ENCODE results near the gene ELP4. TPM values are rescaled to one million over a fixed set of nuclear protein-coding genes. Genes with fewer than 3 reads are reported as not detected.

The ELP4 gene
- total RNA-seq, 4 donors from 2014 or later: 28.5 to 37.6 (median 32.3) TPM

GRCh38 chr11:31763296-31763695 lies 253.7 kb downstream of the ELP4 start:
- no peaks in the 10 kb centered on the region for H3K4me1 ChIP-seq
- no peaks in the 10 kb centered on the region for H3K9me3 ChIP-seq
- no peaks in the 10 kb centered on the region for H3K36me3 ChIP-seq
- DNase-seq (ENCODE audit: low spot score in 2 of 2): no peak
- no peak overlapping the region for H3K4me3 ChIP-seq
- no peak for TF ChIP-seq EP300 (IDR thresholded peaks at IDR 0.05)
- TF ChIP-seq CTCF (IDR thresholded peaks at IDR 0.05): no peak
- TF ChIP-seq POLR2AphosphoS5 (IDR thresholded peaks at IDR 0.05): no peak
- no peak for TF ChIP-seq POLR2A (IDR thresholded peaks at IDR 0.05)
- no peak overlapping the region for H3K27ac ChIP-seq
- H3K27me3 ChIP-seq: no peaks in the 10 kb centered on the region

GRCh38 chr11:31764261-31764660 lies 254.7 kb downstream of the ELP4 start:
- TF ChIP-seq EP300 (IDR thresholded peaks at IDR 0.05) (no peak), POLR2A (IDR thresholded peaks at IDR 0.05) (no peak), POLR2AphosphoS5 (IDR thresholded peaks at IDR 0.05) (no peak), CTCF (IDR thresholded peaks at IDR 0.05) (no peak)
- no peaks in the 10 kb centered on the region for H3K27me3 ChIP-seq
- H3K36me3 ChIP-seq: no peaks in the 10 kb centered on the region
- H3K4me1 ChIP-seq: no peaks in the 10 kb centered on the region
- 95% methylated on average over 5 of the region's 5 CpGs for WGBS
- no peak for DNase-seq (ENCODE audit: low spot score in 2 of 2)
- no peak overlapping the region for H3K27ac ChIP-seq
- no peak overlapping the region for H3K4me3 ChIP-seq
- H3K9me3 ChIP-seq: no peaks in the 10 kb centered on the region

- H3K4me3 ChIP-seq: no peak overlapping the region
- 69% methylated on average over 5 of the region's 5 CpGs for WGBS
- H3K9me3 ChIP-seq: no peaks in the 10 kb centered on the region
- no peaks in the 10 kb centered on the region for H3K4me1 ChIP-seq
- no peaks in the 10 kb centered on the region for H3K36me3 ChIP-seq
- H3K27me3 ChIP-seq: no peaks in the 10 kb centered on the region
- DNase-seq (ENCODE audit: low spot score in 2 of 2): no peak
- no peak overlapping the region for H3K27ac ChIP-seq
- TF ChIP-seq POLR2AphosphoS5 (IDR thresholded peaks at IDR 0.05): no peak
These were observed 255.2 kb downstream of the ELP4 start for GRCh38 chr11:31764766-31765165.

- DNase-seq (ENCODE audit: low spot score in 2 of 2): no peak
- TF ChIP-seq POLR2A (IDR thresholded peaks at IDR 0.05): no peak
- no peak for TF ChIP-seq POLR2AphosphoS5 (IDR thresholded peaks at IDR 0.05)
- TF ChIP-seq EP300 (IDR thresholded peaks at IDR 0.05): no peak
- TF ChIP-seq CTCF (IDR thresholded peaks at IDR 0.05): no peak
- H3K4me1 ChIP-seq: no peaks in the 10 kb centered on the region
- no peaks in the 10 kb centered on the region for H3K27me3 ChIP-seq
- no peaks in the 10 kb centered on the region for H3K9me3 ChIP-seq
- 95% methylated on average over 3 of the region's 3 CpGs for WGBS
- no peaks in the 10 kb centered on the region for H3K36me3 ChIP-seq
- no peak overlapping the region for H3K27ac ChIP-seq
- H3K4me3 ChIP-seq: no peak overlapping the region
These were observed 257.5 kb downstream of the ELP4 start for GRCh38 chr11:31767066-31767465.

GRCh38 chr11:31767685-31768084 lies 258.1 kb downstream of the ELP4 start:
- no peak for TF ChIP-seq POLR2A (IDR thresholded peaks at IDR 0.05)
- no peak for TF ChIP-seq POLR2AphosphoS5 (IDR thresholded peaks at IDR 0.05)
- no peak for TF ChIP-seq CTCF (IDR thresholded peaks at IDR 0.05)
- TF ChIP-seq EP300 (IDR thresholded peaks at IDR 0.05): no peak
- Histone ChIP-seq H3K4me1 (no peaks in the 10 kb centered on the region), H3K36me3 (no peaks in the 10 kb centered on the region), H3K4me3 (no peak overlapping the region), H3K27ac (no peak overlapping the region), H3K27me3 (no peaks in the 10 kb centered on the region), H3K9me3 (no peaks in the 10 kb centered on the region)
- DNase-seq (ENCODE audit: low spot score in 2 of 2): no peak
- WGBS: 100% methylated on average over 2 of the region's 2 CpGs
